ENCODE data around the gene TDRD10. TPM values are rescaled to one million over a fixed set of nuclear protein-coding genes. Genes with fewer than 3 reads are reported as not detected.

TDRD10 gene
- polyA plus RNA-seq, 1 experiment, result not detected

GRCh38 chr1:154586231-154586630 is 84.2 kb downstream of the TDRD10 start:
- peaks cover 49% of the 10 kb centered on the region for H3K36me3 ChIP-seq (ENCODE audit: control insufficient read depth, insufficient read depth, low read length)
- ChIA-PET POLR2A (no interaction called here), CTCF (no interaction called here)
- H3K4me3 ChIP-seq (ENCODE audit: low read depth, low read length), result no peak overlapping the region
- TF ChIP-seq CTCF (IDR thresholded peaks at IDR 0.05; ENCODE audit: insufficient read depth, low read depth, low read length), result no peak
- no peak for DNase-seq (ENCODE audit: low read depth)
- no peaks in the 10 kb centered on the region for H3K27me3 ChIP-seq (ENCODE audit: control insufficient read depth, insufficient read depth, low read length)

GRCh38 chr1:154586641-154587040 is 84.6 kb downstream of the TDRD10 start:
- no peak overlapping the region for H3K4me3 ChIP-seq (ENCODE audit: low read depth, low read length)
- peaks cover 53% of the 10 kb centered on the region for H3K36me3 ChIP-seq (ENCODE audit: control insufficient read depth, insufficient read depth, low read length)
- ChIA-PET POLR2A (no interaction called here), CTCF (no interaction called here)
- no peaks in the 10 kb centered on the region for H3K27me3 ChIP-seq (ENCODE audit: control insufficient read depth, insufficient read depth, low read length)
- DNase-seq (ENCODE audit: low read depth), result no peak
- no peak for TF ChIP-seq CTCF (IDR thresholded peaks at IDR 0.05; ENCODE audit: insufficient read depth, low read depth, low read length)

GRCh38 chr1:154589780-154590179 is 87.8 kb downstream of the TDRD10 start:
- no peak for DNase-seq (ENCODE audit: low read depth)
- CTCF ChIA-PET, result interaction anchor here (1.0 kb wide), 1 partner anchor 15 kb away, joined by 4 read pairs; no protein-coding TSS in a partner anchor
- POLR2A ChIA-PET, result no interaction called here
- Histone ChIP-seq H3K4me3 (ENCODE audit: low read depth, low read length) (no peak overlapping the region), H3K27me3 (ENCODE audit: control insufficient read depth, insufficient read depth, low read length) (no peaks in the 10 kb centered on the region), H3K36me3 (ENCODE audit: control insufficient read depth, insufficient read depth, low read length) (peaks cover 46% of the 10 kb centered on the region)
- no peak for TF ChIP-seq CTCF (IDR thresholded peaks at IDR 0.05; ENCODE audit: insufficient read depth, low read depth, low read length)

- no peak for DNase-seq (ENCODE audit: low read depth)
- H3K36me3 ChIP-seq (ENCODE audit: control insufficient read depth, insufficient read depth, low read length), result peaks cover 44% of the 10 kb centered on the region
- POLR2A ChIA-PET, result no interaction called here
Observed at GRCh38 chr1:154590756-154591155, 88.7 kb downstream of the TDRD10 start.

GRCh38 chr1:154591206-154591605 is 89.2 kb downstream of the TDRD10 start:
- POLR2A ChIA-PET, result no interaction called here
- H3K27me3 ChIP-seq (ENCODE audit: control insufficient read depth, insufficient read depth, low read length), result no peaks in the 10 kb centered on the region
- H3K36me3 ChIP-seq (ENCODE audit: control insufficient read depth, insufficient read depth, low read length), result peaks cover 41% of the 10 kb centered on the region
- no peak for DNase-seq (ENCODE audit: low read depth)
- no peak for TF ChIP-seq CTCF (IDR thresholded peaks at IDR 0.05; ENCODE audit: insufficient read depth, low read depth, low read length)
- no peak overlapping the region for H3K4me3 ChIP-seq (ENCODE audit: low read depth, low read length)
- CTCF ChIA-PET, result interaction anchor here (0.8 kb wide), 2 partner anchors 13 to 169 kb away, joined by 3 read pairs; no protein-coding TSS in a partner anchor

More at GRCh38 chr1:154590756-154591155, 88.7 kb downstream of the TDRD10 start:
- Histone ChIP-seq H3K27me3 (ENCODE audit: control insufficient read depth, insufficient read depth, low read length) (no peaks in the 10 kb centered on the region), H3K4me3 (ENCODE audit: low read depth, low read length) (no peak overlapping the region)
- no peak for TF ChIP-seq CTCF (IDR thresholded peaks at IDR 0.05; ENCODE audit: insufficient read depth, low read depth, low read length)
- CTCF ChIA-PET, result interaction anchor here (0.8 kb wide), 1 partner anchor 169 kb away, joined by 3 read pairs; no protein-coding TSS in a partner anchor
